ENCODE data around the gene FBXO31. TPM values are rescaled to one million over a fixed set of nuclear protein-coding genes. Genes with fewer than 3 reads are reported as not detected.

Gene FBXO31
- polyA plus RNA-seq, 1 donor from 2014 or later = 20.6 TPM

GRCh38 chr16:87344165-87344930, 39.2 kb downstream of the FBXO31 start:
- Histone ChIP-seq H2AFZ (ENCODE audit: low read depth, low read length) (no peak overlapping the region), H3K27ac (ENCODE audit: low read length) (no peak overlapping the region), H3K9me3 (ENCODE audit: low read length) (no peaks in the 10 kb centered on the region), H3F3A (ENCODE audit: insufficient read depth, low read length, poor library complexity, severe bottlenecking) (no peaks in the 10 kb centered on the region), H3K79me2 (replicated peaks; ENCODE audit: insufficient read depth, low read length) (no peaks in the 10 kb centered on the region), H4K20me1 (ENCODE audit: insufficient read depth) (no peaks in the 10 kb centered on the region), H3K36me3 (ENCODE audit: insufficient read depth, low read length) (no peaks in the 10 kb centered on the region), H3K4me2 (ENCODE audit: low read length) (no peak overlapping the region), H3K9ac (ENCODE audit: low read length) (no peak overlapping the region), H3K27me3 (ENCODE audit: insufficient read depth, low read depth, low read length) (no peaks in the 10 kb centered on the region), H3K9me2 (ENCODE audit: insufficient read depth, low read length) (no peaks in the 10 kb centered on the region), H3K4me3 (ENCODE audit: low read length) (no peak overlapping the region)
- TF ChIP-seq RAD21 (conservative IDR thresholded peaks at IDR 0.05) (no peak), SMC3 (conservative IDR thresholded peaks at IDR 0.05; ENCODE audit: poor library complexity) (no peak), MXI1 (conservative IDR thresholded peaks at IDR 0.05; ENCODE audit: poor library complexity, severe bottlenecking) (no peak), TAF1 (IDR thresholded peaks at IDR 0.05; ENCODE audit: low read depth) (no peak), EZH2 (IDR thresholded peaks at IDR 0.05; ENCODE audit: borderline replicate concordance, insufficient read depth, low read length, poor library complexity, severe bottlenecking) (no peak), EP300 (conservative IDR thresholded peaks at IDR 0.05; ENCODE audit: poor library complexity, severe bottlenecking) (no peak), CTCF (IDR thresholded peaks at IDR 0.05; ENCODE audit: poor library complexity, severe bottlenecking) (no peak), POLR2AphosphoS5 (IDR thresholded peaks at IDR 0.05) (no peak)
- TF ChIP-seq, protein P1, sequence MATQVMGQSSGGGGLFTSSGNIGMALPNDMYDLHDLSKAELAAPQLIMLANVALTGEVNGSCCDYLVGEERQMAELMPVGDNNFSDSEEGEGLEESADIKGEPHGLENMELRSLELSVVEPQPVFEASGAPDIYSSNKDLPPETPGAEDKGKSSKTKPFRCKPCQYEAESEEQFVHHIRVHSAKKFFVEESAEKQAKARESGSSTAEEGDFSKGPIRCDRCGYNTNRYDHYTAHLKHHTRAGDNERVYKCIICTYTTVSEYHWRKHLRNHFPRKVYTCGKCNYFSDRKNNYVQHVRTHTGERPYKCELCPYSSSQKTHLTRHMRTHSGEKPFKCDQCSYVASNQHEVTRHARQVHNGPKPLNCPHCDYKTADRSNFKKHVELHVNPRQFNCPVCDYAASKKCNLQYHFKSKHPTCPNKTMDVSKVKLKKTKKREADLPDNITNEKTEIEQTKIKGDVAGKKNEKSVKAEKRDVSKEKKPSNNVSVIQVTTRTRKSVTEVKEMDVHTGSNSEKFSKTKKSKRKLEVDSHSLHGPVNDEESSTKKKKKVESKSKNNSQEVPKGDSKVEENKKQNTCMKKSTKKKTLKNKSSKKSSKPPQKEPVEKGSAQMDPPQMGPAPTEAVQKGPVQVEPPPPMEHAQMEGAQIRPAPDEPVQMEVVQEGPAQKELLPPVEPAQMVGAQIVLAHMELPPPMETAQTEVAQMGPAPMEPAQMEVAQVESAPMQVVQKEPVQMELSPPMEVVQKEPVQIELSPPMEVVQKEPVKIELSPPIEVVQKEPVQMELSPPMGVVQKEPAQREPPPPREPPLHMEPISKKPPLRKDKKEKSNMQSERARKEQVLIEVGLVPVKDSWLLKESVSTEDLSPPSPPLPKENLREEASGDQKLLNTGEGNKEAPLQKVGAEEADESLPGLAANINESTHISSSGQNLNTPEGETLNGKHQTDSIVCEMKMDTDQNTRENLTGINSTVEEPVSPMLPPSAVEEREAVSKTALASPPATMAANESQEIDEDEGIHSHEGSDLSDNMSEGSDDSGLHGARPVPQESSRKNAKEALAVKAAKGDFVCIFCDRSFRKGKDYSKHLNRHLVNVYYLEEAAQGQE (IDR thresholded peaks at IDR 0.05; ENCODE audit: borderline replicate concordance) = no peak

DNA sequence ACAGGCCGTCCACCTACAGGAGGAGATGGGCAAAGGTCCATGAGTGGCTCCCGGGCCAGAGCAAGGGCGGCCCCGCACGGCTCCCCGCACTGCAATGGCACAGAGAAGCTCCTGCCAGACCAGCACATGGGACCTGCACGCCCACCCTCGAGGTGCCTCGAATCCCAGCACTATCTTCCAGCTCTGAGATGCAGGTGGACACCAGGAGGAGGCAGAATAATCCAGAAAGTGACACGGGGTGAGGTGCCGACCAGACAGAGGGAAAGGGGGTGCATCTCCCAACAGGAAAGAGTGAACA, 39.9 kb downstream of the FBXO31 start:
- H3K79me2 ChIP-seq (replicated peaks; ENCODE audit: insufficient read depth, low read length) = no peaks in the 10 kb centered on the region
- H3K9me3 ChIP-seq (ENCODE audit: low read length) = no peaks in the 10 kb centered on the region
- H3K27me3 ChIP-seq (ENCODE audit: insufficient read depth, low read depth, low read length) = no peaks in the 10 kb centered on the region
- no peak overlapping the region for H3K9ac ChIP-seq (ENCODE audit: low read length)
- no peak for TF ChIP-seq TAF1 (IDR thresholded peaks at IDR 0.05; ENCODE audit: low read depth)
- no peak for TF ChIP-seq MXI1 (conservative IDR thresholded peaks at IDR 0.05; ENCODE audit: poor library complexity, severe bottlenecking)
- TF ChIP-seq, protein P1 (IDR thresholded peaks at IDR 0.05; ENCODE audit: borderline replicate concordance) = no peak
- no peak for TF ChIP-seq RAD21 (conservative IDR thresholded peaks at IDR 0.05)
- no peak for TF ChIP-seq POLR2AphosphoS5 (IDR thresholded peaks at IDR 0.05)
- TF ChIP-seq CTCF (IDR thresholded peaks at IDR 0.05; ENCODE audit: poor library complexity, severe bottlenecking) = no peak
- no peaks in the 10 kb centered on the region for H3K36me3 ChIP-seq (ENCODE audit: insufficient read depth, low read length)
- H2AFZ ChIP-seq (ENCODE audit: low read depth, low read length) = no peak overlapping the region
- H3F3A ChIP-seq (ENCODE audit: insufficient read depth, low read length, poor library complexity, severe bottlenecking) = no peaks in the 10 kb centered on the region
- H3K27ac ChIP-seq (ENCODE audit: low read length) = no peak overlapping the region
- no peaks in the 10 kb centered on the region for H4K20me1 ChIP-seq (ENCODE audit: insufficient read depth)
- H3K9me2 ChIP-seq (ENCODE audit: insufficient read depth, low read length) = no peaks in the 10 kb centered on the region
- H3K4me3 ChIP-seq (ENCODE audit: low read length) = no peak overlapping the region
- H3K4me2 ChIP-seq (ENCODE audit: low read length) = no peak overlapping the region
